AG09309 (cell line): Measurements from ENCODE around the gene ZNF831.

Experiments
- DNase-seq: peaks from one replicate; pipeline ENCODE4 v3.0.0-alpha.2; 2010; ENCODE audit warnings: low read depth
- H3K4me3 ChIP-seq: 2 replicates; pipeline ENCODE4 v1.5.1; 2011; ENCODE audit warnings: mild to moderate bottlenecking, low read depth, low read length, moderate library complexity; ENCODE audit not compliant: control insufficient read depth
- CTCF ChIP-seq: IDR thresholded peaks from 2 replicates; pipeline ENCODE4 v1.5.1; 2011; ENCODE audit warnings: mild to moderate bottlenecking, low read depth, low read length, inconsistent platforms; ENCODE audit not compliant: insufficient read depth, control insufficient read depth; ENCODE audit errors: missing control alignments

Gene ZNF831

GRCh38 chr20:59269411-59270025, 105.9 kb downstream of the ZNF831 start:
- no peak for DNase-seq
- H3K4me3 ChIP-seq: no peak overlapping the region
- TF ChIP-seq CTCF: no peak

- no peak for TF ChIP-seq CTCF
- no peak for DNase-seq
- H3K4me3 ChIP-seq: no peak overlapping the region
Measured at GRCh38 chr20:59270380-59270779, 106.8 kb downstream of the ZNF831 start.

GRCh38 chr20:59273739-59274357, 110.2 kb downstream of the ZNF831 start:
- no peak for TF ChIP-seq CTCF
- no peak overlapping the region for H3K4me3 ChIP-seq
- DNase-seq: no peak

- TF ChIP-seq CTCF: no peak
- no peak for DNase-seq
- no peak overlapping the region for H3K4me3 ChIP-seq
Measured at GRCh38 chr20:59276938-59277337, 113.3 kb downstream of the ZNF831 start.

- DNase-seq: no peak
- no peak overlapping the region for H3K4me3 ChIP-seq
- TF ChIP-seq CTCF: no peak
Measured at GRCh38 chr20:59284470-59284869, 120.8 kb downstream of the ZNF831 start.

GRCh38 chr20:59289994-59290393, 126.4 kb downstream of the ZNF831 start:
- TF ChIP-seq CTCF: no peak
- DNase-seq: no peak
- H3K4me3 ChIP-seq: no peak overlapping the region
